Renal cortex interstitium (tissue), 15 donors: ENCODE data around the gene TKTL2. TPM values are rescaled to one million over a fixed set of nuclear protein-coding genes. Genes with fewer than 3 reads are reported as not detected.
A peak's percentile ranks its signal among the peaks of the same experiment; 100 is the strongest.

Source experiments
- DNase-seq, 11 donors: peaks; one replicate each; pipeline ENCODE4 v3.0.0-alpha.2; 2013; ENCODE audit warnings: low read depth in 9 of 11, low spot score in 4 of 11; ENCODE audit errors: extremely low read depth in 1 of 11
- long read RNA-seq, 16 experiments: transcript quantifications; one replicate each; lab custom pipeline, GENCODE V29; 2026
- polyA plus RNA-seq, 3 donors: library from polyadenylated mRNA; unstranded; fragments of 120-200 nt; gene quantifications; one replicate each; pipeline ENCODE4 v1.2.1, GENCODE V29; 2013; ENCODE audit not compliant: insufficient read length in 3 of 3

TKTL2 gene
- under 1 TPM in 1 of 3 donors, not detected in 2; 0.04 TPM for polyA plus RNA-seq
- long read RNA-seq, donor 1: 0 reads
- long read RNA-seq, donor 2: 0 reads
- long read RNA-seq, donor 3: 0 reads
- long read RNA-seq, donor 4: 0 reads
- long read RNA-seq, donor 5: 0 reads
- long read RNA-seq, donor 6: 0 reads
- long read RNA-seq, donor 7: 0 reads
- long read RNA-seq, donor 8: 0 reads
- long read RNA-seq, donor 9: 0 reads
- long read RNA-seq, donor 10: 0 reads
- long read RNA-seq, donor 11: 0 reads
- long read RNA-seq, donor 12: 0 reads
- long read RNA-seq, donor 13: 0 reads
- long read RNA-seq, donor 14: 0 reads
- long read RNA-seq, donor 15: 0 reads
- long read RNA-seq, donor 16, partial matches to known transcripts: 13 of 104 reads
- long read RNA-seq, donor 16, other reads (novel, unspliced or antisense): 91 of 104 reads

- no peak for DNase-seq
Measured at GRCh38 chr4:163473576-163473975, at the start of gene TKTL2. Gene TKTL2, minus strand, starts transcription at chr4:163473754. Its CDS starts 20 bp downstream, at chr4:163473734.

- DNase-seq: no peak
Measured at GRCh38 chr4:163515198-163515597, 41.6 kb upstream of the TKTL2 start.

GRCh38 chr4:163505374-163505773, 31.8 kb upstream of the TKTL2 start:
- DNase-seq: no peak

GRCh38 chr4:163500586-163500985, 27.0 kb upstream of the TKTL2 start:
- peak in 3 of 11 donors; percentile 26 to 47 (median 33) for DNase-seq

- DNase-seq: no peak
Measured at GRCh38 chr4:163495900-163496299, 22.3 kb upstream of the TKTL2 start.

GRCh38 chr4:163494360-163495241, 21.0 kb upstream of the TKTL2 start, which contains the start of gene TMA16:
Gene TMA16, plus strand, starts transcription at chr4:163494690. Its CDS starts 112 bp downstream, at chr4:163494802.
- DNase-seq: peak; percentile 74 to 90 (median 87)

- DNase-seq: no peak
Measured at GRCh38 chr4:163493643-163494359, 20.2 kb upstream of the TKTL2 start.

- no peak for DNase-seq
Measured at GRCh38 chr4:163492951-163493504, 19.5 kb upstream of the TKTL2 start.

GRCh38 chr4:163489929-163490328, 16.4 kb upstream of the TKTL2 start:
- DNase-seq: no peak

- DNase-seq: no peak
Measured at GRCh38 chr4:163486321-163486720, 12.8 kb upstream of the TKTL2 start.

- DNase-seq: no peak
Measured at GRCh38 chr4:163485589-163485988, 12.0 kb upstream of the TKTL2 start.

GRCh38 chr4:163484906-163485305, 11.4 kb upstream of the TKTL2 start:
- peak in 7 of 11 donors; percentile 20 to 49 (median 39) for DNase-seq

GRCh38 chr4:163482190-163482589, 8.6 kb upstream of the TKTL2 start:
- no peak for DNase-seq

GRCh38 chr4:163476761-163477438, 3.3 kb upstream of the TKTL2 start:
- no peak for DNase-seq

- DNase-seq: no peak
Measured at GRCh38 chr4:163474027-163474426, 473 bp upstream of the TKTL2 start.

GRCh38 chr4:163473130-163473529, 424 bp downstream of the TKTL2 start:
- DNase-seq: no peak

GRCh38 chr4:163470391-163470790, 3.2 kb downstream of the TKTL2 start:
- no peak for DNase-seq

- no peak for DNase-seq
Measured at GRCh38 chr4:163467082-163467770, 6.3 kb downstream of the TKTL2 start.
